Ovary (tissue), 3 donors: ENCODE measurements around the gene HOXB8.

ENCODE experiments used
- CTCF ChIP-seq, 3 donors: fragments of 450-650 bp in 2 of 3; fragments of 200-600 bp in 1 of 3; IDR thresholded peaks; one replicate each; pipeline versions ENCODE4 v1.5.1 to v1.8.0; 2016 to 2022; ENCODE audit warnings: antibody characterized with exemption in 3 of 3, mild to moderate bottlenecking in 1 of 3
- EP300 ChIP-seq: sonication (generic); formaldehyde crosslinking; IDR thresholded peaks from one replicate; pipeline ENCODE4 v1.6.1; 2017; ENCODE audit warnings: antibody characterized with exemption
- donor health status: DM: no; HTN: no; CAD: no.

GRCh38 chr17:48606892-48607614 lies 8.0 kb downstream of the HOXB8 start:
- TF ChIP-seq EP300: no peak
- no peak for TF ChIP-seq CTCF (IDR thresholded peaks at IDR 0.05)
